CD4-positive, alpha-beta T cell treated with Interleukin-21 for 1 hour (primary cell): ENCODE measurements around the gene LAMP1.
"Not testable (repeated sequence)": the region's sequence is repeated elsewhere in the genome, so short reads cannot be mapped to it uniquely, and the experiment has no call there.

ENCODE experiments used
- DNase-seq: peaks from one replicate; pipeline ENCODE4 v3.0.0-alpha.2; 2020

The LAMP1 gene

GRCh38 chr13:113327766-113328471, 30.9 kb downstream of the LAMP1 start:
- DNase-seq, result no peak

GRCh38 chr13:113328851-113329250, 31.8 kb downstream of the LAMP1 start:
- no peak for DNase-seq

GRCh38 chr13:113329656-113330312, 32.7 kb downstream of the LAMP1 start:
- no peak for DNase-seq

- DNase-seq, result no peak
These were observed 35.6 kb downstream of the LAMP1 start for GRCh38 chr13:113332615-113333014.

- DNase-seq, result no peak
These were observed 36.0 kb downstream of the LAMP1 start for GRCh38 chr13:113333076-113333475.

GRCh38 chr13:113337556-113337955, 40.5 kb downstream of the LAMP1 start:
- DNase-seq, result no peak

GRCh38 chr13:113337976-113338375, 40.9 kb downstream of the LAMP1 start:
- no peak for DNase-seq

- DNase-seq, result no peak
These were observed 41.4 kb downstream of the LAMP1 start for GRCh38 chr13:113338451-113338850.

- DNase-seq, result no peak
These were observed 46.0 kb downstream of the LAMP1 start for GRCh38 chr13:113342820-113343691.

GRCh38 chr13:113343692-113343968, 46.6 kb downstream of the LAMP1 start:
- no peak for DNase-seq

GRCh38 chr13:113345486-113345885, 48.4 kb downstream of the LAMP1 start:
- DNase-seq, result no peak

- not testable (repeated sequence) for DNase-seq
These were observed 50.7 kb downstream of the LAMP1 start for GRCh38 chr13:113347736-113348225.

- DNase-seq, result no peak
These were observed 51.6 kb downstream of the LAMP1 start for GRCh38 chr13:113348591-113348990.

- no peak for DNase-seq
These were observed 52.0 kb downstream of the LAMP1 start for GRCh38 chr13:113349050-113349449.

GRCh38 chr13:113349491-113349890, 52.5 kb downstream of the LAMP1 start:
- no peak for DNase-seq

GRCh38 chr13:113350065-113350937, 53.3 kb downstream of the LAMP1 start:
- DNase-seq, result no peak

GRCh38 chr13:113350938-113351335, 53.9 kb downstream of the LAMP1 start:
- no peak for DNase-seq

GRCh38 chr13:113351514-113352026, 54.5 kb downstream of the LAMP1 start:
- no peak for DNase-seq

GRCh38 chr13:113353254-113353653, 56.2 kb downstream of the LAMP1 start:
- no peak for DNase-seq

GRCh38 chr13:113354831-113355610, 58.0 kb downstream of the LAMP1 start:
- no peak for DNase-seq

- DNase-seq, result no peak
These were observed 58.6 kb downstream of the LAMP1 start for GRCh38 chr13:113355621-113356020.

GRCh38 chr13:113356596-113356995, 59.6 kb downstream of the LAMP1 start:
- no peak for DNase-seq
